Osteoblast (primary cell): ENCODE data around the gene DUOX1. TPM values are rescaled to one million over a fixed set of nuclear protein-coding genes. Genes with fewer than 3 reads are reported as not detected.

ENCODE experiments used
- DNase-seq: peaks from one replicate; pipeline ENCODE4 v3.0.0; 2011; ENCODE audit warnings: low spot score, mixed read lengths; ENCODE audit not compliant: insufficient read length; ENCODE audit errors: missing footprints
- H2AFZ ChIP-seq: 2 replicates; pipeline ENCODE4 v1.6.0; 2011; ENCODE audit warnings: mild to moderate bottlenecking, low read length
- H3K27ac ChIP-seq: 2 replicates; pipeline ENCODE4 v1.5.1; 2011; ENCODE audit warnings: mild to moderate bottlenecking, low read depth, low read length, moderate library complexity
- H3K27me3 ChIP-seq: 2 replicates; pipeline ENCODE4 v1.6.0; 2012; ENCODE audit warnings: mild to moderate bottlenecking, control low read depth, inconsistent platforms, low read length, moderate library complexity; ENCODE audit not compliant: insufficient read depth
- H3K36me3 ChIP-seq: 2 replicates; pipeline ENCODE4 v1.5.1; 2011; ENCODE audit warnings: mild to moderate bottlenecking, low read length, control low read depth, moderate library complexity; ENCODE audit not compliant: insufficient read depth
- H3K4me1 ChIP-seq: 2 replicates; pipeline ENCODE4 v1.5.1; 2011; ENCODE audit warnings: mild to moderate bottlenecking, low read length, control low read depth, moderate library complexity; ENCODE audit not compliant: insufficient read depth
- H3K4me2 ChIP-seq: 2 replicates; pipeline ENCODE4 v1.6.0; 2011; ENCODE audit warnings: mild to moderate bottlenecking, low read length; ENCODE audit not compliant: insufficient read depth
- H3K4me3 ChIP-seq: fragments of 200-600 bp; sonication (generic); 3 replicates; pipeline ENCODE4 v1.5.1; 2012; ENCODE audit warnings: mild to moderate bottlenecking, low read length, inconsistent platforms; ENCODE audit not compliant: insufficient read depth
- H3K79me2 ChIP-seq: 2 replicates; pipeline ENCODE4 v1.6.0; 2012; ENCODE audit warnings: mild to moderate bottlenecking, low read length, control low read depth, inconsistent platforms; ENCODE audit not compliant: insufficient read depth
- H3K9me3 ChIP-seq: 2 replicates; pipeline ENCODE4 v1.5.1; 2011; ENCODE audit warnings: low read depth, low read length, control low read depth
- H4K20me1 ChIP-seq: 2 replicates; pipeline ENCODE4 v1.6.0; 2012; ENCODE audit warnings: mild to moderate bottlenecking, low read length, control low read depth; ENCODE audit not compliant: insufficient read depth
- total RNA-seq: library from RNA; depleted of rRNA; stranded (reverse); fragments of >200 nt; gene quantifications from 2 replicates; pipeline ENCODE4 v1.2.3, GENCODE V29; 2012
- TF ChIP-seq, protein P1 (sequence below): IDR thresholded peaks from 2 replicates; pipeline ENCODE4 v1.5.1; 2011; ENCODE audit warnings: mild to moderate bottlenecking, low read depth, low read length, moderate library complexity; ENCODE audit errors: extremely low read depth

Gene DUOX1
- total RNA-seq, 1 donor, result under 0.01 TPM

DNA sequence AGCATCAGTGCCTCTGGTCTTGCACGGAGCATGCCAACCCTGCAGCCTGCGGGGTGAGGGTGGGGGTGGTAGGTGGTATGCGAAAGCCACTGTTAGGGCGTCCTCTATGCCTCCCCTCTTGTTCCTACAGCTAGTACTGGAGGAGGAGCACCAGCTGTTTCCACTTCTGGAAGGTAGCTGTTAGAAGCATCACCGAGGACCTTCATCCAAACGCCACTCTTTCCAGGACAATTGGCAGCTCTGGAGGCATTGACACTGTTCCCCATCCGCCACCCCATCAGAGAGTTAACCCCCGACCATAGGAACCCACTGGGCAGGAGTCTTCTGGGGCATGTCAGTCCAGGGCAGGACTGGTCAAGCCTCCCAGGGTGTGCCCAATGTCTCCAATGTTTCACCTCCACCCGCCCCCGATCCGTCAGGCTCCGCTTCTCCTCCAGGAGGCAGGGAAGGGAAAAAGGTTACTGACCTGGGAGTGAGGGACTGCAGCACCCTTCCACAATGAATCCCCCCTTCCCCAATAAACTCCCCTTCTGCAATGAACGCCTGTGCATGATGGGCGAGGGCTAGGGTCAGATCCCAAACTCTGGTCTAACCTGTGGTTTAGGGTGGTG is 16.3 kb upstream of the DUOX1 start:
- Histone ChIP-seq H3K27me3 (peaks cover 86% of the 10 kb centered on the region), H3K4me3 (no peak overlapping the region), H3K4me1 (no peaks in the 10 kb centered on the region), H3K9me3 (no peaks in the 10 kb centered on the region), H3K27ac (no peak overlapping the region), H2AFZ (no peak overlapping the region), H3K36me3 (no peaks in the 10 kb centered on the region), H3K4me2 (no peak overlapping the region), H4K20me1 (no peaks in the 10 kb centered on the region), H3K79me2 (no peaks in the 10 kb centered on the region)
- TF ChIP-seq, protein P1, sequence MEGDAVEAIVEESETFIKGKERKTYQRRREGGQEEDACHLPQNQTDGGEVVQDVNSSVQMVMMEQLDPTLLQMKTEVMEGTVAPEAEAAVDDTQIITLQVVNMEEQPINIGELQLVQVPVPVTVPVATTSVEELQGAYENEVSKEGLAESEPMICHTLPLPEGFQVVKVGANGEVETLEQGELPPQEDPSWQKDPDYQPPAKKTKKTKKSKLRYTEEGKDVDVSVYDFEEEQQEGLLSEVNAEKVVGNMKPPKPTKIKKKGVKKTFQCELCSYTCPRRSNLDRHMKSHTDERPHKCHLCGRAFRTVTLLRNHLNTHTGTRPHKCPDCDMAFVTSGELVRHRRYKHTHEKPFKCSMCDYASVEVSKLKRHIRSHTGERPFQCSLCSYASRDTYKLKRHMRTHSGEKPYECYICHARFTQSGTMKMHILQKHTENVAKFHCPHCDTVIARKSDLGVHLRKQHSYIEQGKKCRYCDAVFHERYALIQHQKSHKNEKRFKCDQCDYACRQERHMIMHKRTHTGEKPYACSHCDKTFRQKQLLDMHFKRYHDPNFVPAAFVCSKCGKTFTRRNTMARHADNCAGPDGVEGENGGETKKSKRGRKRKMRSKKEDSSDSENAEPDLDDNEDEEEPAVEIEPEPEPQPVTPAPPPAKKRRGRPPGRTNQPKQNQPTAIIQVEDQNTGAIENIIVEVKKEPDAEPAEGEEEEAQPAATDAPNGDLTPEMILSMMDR, result no peak
- peak; percentile 79 for DNase-seq

DNA sequence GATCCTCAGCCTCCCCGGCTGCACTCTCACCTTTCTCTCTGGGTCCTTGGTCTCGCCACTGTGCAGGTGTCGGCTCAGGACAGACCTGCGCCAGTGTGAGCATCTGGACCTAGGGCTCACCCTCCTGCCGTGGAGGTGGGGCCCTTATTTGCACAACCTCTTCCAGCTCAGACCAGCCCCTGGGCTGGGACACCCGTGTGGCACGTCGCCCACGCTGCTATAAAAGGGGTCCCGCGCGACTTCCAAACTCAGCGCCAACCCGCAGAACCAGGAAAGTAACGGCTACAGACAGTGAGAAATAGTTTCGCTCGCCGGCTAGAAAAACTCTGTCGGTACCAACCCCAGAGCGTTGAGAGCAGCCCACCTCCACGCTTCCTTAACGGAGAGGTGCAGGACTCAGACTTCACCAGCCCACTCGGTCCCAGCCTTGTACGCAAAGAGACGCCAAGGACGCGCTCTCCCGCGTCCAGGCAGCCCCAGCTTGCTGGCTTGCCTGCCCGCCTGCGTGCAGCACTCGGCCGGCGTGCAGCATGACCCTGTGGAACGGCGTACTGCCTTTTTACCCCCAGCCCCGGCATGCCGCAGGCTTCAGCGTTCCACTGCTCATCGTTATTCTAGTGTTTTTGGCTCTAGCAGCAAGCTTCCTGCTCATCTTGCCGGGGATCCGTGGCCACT is 15.6 kb upstream of the DUOX1 start, which contains the start of the genes DUOX2 and DUOXA2:
TSS of gene DUOX2 (minus strand) at position 97 of the 675 bp plus-strand sequence. CDS start 761 bp downstream, outside the sequence.
TSS of gene DUOXA2 (plus strand) at position 251 of the 675 bp plus-strand sequence. CDS start at position 531, 280 bp downstream.
- H3K36me3 ChIP-seq, result no peaks in the 10 kb centered on the region
- no peak within 1 kb of the TSS for H2AFZ ChIP-seq
- H3K4me1 ChIP-seq, result no peaks in the 10 kb centered on the region
- no peak within 1 kb of the TSS for H3K4me3 ChIP-seq
- no peak within 1 kb of the TSS for H3K4me2 ChIP-seq
- H4K20me1 ChIP-seq, result no peaks in the 10 kb centered on the region
- H3K27me3 ChIP-seq, result peaks cover 81% of the 10 kb centered on the region
- H3K79me2 ChIP-seq, result no peaks in the 10 kb centered on the region
- H3K9me3 ChIP-seq, result no peaks in the 10 kb centered on the region
- TF ChIP-seq, protein P1, result no peak
- H3K27ac ChIP-seq, result no peak within 1 kb of the TSS
- peak; percentile 90 for DNase-seq

DNA sequence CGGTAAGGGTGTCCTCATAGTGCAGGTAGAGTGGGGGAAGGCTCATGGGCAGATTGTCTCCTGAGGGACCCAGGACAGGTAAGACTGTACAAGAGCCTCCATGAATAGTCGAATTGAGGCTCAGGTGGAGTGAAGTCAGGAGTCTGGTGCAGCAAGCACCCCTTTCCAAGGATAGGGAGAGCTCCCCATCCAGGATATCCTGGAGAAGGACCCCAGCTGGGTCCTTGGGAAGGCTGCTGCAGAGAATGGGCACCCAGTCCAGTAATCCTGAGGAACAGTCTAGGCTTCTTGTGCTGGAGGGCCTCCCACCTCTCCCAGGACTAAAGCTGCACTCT is 15.1 kb upstream of the DUOX1 start:
- H2AFZ ChIP-seq, result no peak overlapping the region
- H3K79me2 ChIP-seq, result no peaks in the 10 kb centered on the region
- no peaks in the 10 kb centered on the region for H4K20me1 ChIP-seq
- H3K4me3 ChIP-seq, result no peak overlapping the region
- H3K4me1 ChIP-seq, result no peaks in the 10 kb centered on the region
- TF ChIP-seq, protein P1, result no peak
- H3K9me3 ChIP-seq, result no peaks in the 10 kb centered on the region
- H3K27me3 ChIP-seq, result peaks cover 76% of the 10 kb centered on the region
- H3K27ac ChIP-seq, result no peak overlapping the region
- H3K36me3 ChIP-seq, result no peaks in the 10 kb centered on the region
- no peak overlapping the region for H3K4me2 ChIP-seq
- DNase-seq, result peak; percentile 73

DNA sequence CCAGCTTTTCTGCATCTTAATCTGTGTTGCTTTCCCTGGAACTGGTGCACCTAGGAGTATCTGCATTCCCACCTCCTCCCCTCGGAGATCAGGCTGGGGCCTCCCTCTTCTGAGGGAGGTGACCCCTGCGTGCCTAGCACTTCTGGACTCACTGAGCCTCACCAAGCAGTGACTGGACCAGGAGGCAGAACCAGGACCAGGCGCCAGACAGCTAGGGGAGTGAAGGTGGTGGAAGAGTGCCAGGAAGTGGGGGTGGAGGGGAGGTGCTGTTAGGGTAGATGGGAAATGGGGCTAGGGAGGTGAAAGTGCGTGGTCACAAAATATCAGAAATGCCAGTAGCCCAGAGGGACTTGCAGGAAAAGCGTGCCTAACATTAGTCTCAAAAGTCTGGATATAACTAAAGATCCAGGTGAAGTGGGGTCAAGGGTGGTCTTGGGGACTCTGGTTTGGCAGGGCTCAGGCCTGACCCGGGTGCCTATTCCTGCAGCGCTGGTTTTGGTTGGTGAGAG is 14.4 kb upstream of the DUOX1 start:
- Histone ChIP-seq H4K20me1 (no peaks in the 10 kb centered on the region), H3K36me3 (no peaks in the 10 kb centered on the region), H3K4me1 (no peaks in the 10 kb centered on the region), H3K27me3 (peaks cover 70% of the 10 kb centered on the region), H3K9me3 (no peaks in the 10 kb centered on the region), H3K27ac (no peak overlapping the region), H3K79me2 (no peaks in the 10 kb centered on the region), H2AFZ (no peak overlapping the region), H3K4me2 (no peak overlapping the region), H3K4me3 (no peak overlapping the region)
- DNase-seq, result peak; percentile 78
- TF ChIP-seq, protein P1, result no peak
